A549 treated with Hydrocortisone at 1 μM for 4 hours (cell line): ENCODE measurements around the gene GAD1. TPM values are rescaled to one million over a fixed set of nuclear protein-coding genes. Genes with fewer than 3 reads are reported as not detected.

Source experiments
- total RNA-seq: library from RNA; stranded (reverse); fragments of 200-300 nt; extraction: Qiagen RNA extraction; gene quantifications from 5 replicates; pipeline ENCODE4 v1.2.3, GENCODE V29; 2022

Gene GAD1
- total RNA-seq: 0.36 to 0.63 TPM (median 0.54 TPM) in 5 replicates

GRCh38 chr2:170816504-170817092 is at the start of gene GAD1:
TSS of gene GAD1 (plus strand) at chr2:170816887. CDS start at chr2:170818592, 1,705 bp downstream.

GRCh38 chr2:170770008-170770605 is 46.6 kb upstream of the GAD1 start, which contains the start of gene ERICH2:
TSS of gene ERICH2 (plus strand) at chr2:170770378. CDS start at chr2:170770682, 304 bp downstream.

Other genes with a start within 250 kb of the GAD1 start
- gene SP5, start 101.5 kb upstream of the GAD1 start, total RNA-seq: not detected in 5 replicates
- not detected in 5 replicates for gene ERICH2, start 46.5 kb upstream of the GAD1 start, total RNA-seq
- 81.9 to 119 TPM (median 88.7 TPM) in 5 replicates for gene GORASP2, start 112.4 kb downstream of the GAD1 start, total RNA-seq